Cardiac fibroblast (primary cell): ENCODE measurements around the gene DCAF8L1.
"Not testable (repeated sequence)": the region's sequence is repeated elsewhere in the genome, so short reads cannot be mapped to it uniquely, and the experiment has no call there.

ENCODE experiments used
- DNase-seq, 2 donors: peaks; one replicate each; pipeline versions ENCODE4 v3.0.0 to v3.0.0-alpha.2; 2010; ENCODE audit warnings: low read depth in 2 of 2
- H3K4me3 ChIP-seq, 2 donors: replicated peaks in 1 of 2; 1 replicate in 1 of 2; 2 replicates in 1 of 2; pipeline ENCODE4 v1.5.1; 2011; ENCODE audit warnings: low read depth in 2 of 2, low read length in 2 of 2, mild to moderate bottlenecking in 2 of 2, moderate library complexity in 1 of 2
- CTCF ChIP-seq: IDR thresholded peaks from one replicate; pipeline ENCODE4 v1.5.1; 2011; ENCODE audit warnings: low read depth, mild to moderate bottlenecking, low read length, inconsistent platforms

Gene DCAF8L1

DNA sequence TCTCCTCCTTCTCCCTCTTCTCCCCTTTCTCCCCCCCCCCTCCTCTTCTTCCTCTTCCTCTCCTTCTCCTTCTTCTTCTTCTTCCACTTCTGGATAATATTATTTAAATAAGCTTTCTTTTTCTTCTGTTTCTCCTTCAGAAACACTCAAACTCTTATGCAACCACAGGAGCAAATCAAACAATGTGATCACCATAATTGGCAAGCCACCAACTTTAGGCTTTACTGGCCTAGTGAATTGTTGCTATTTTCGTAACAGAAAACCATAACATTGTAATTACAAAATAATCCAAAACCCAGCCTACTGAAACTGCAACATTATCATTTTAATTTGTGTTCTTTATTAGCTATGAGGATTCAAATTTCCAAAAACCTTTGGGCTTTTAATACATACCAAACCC lies 14.3 kb downstream of the DCAF8L1 start:
- TF ChIP-seq CTCF: no peak
- peak; percentile 81 to 82 for DNase-seq
- H3K4me3 ChIP-seq: no peak overlapping the region

DNA sequence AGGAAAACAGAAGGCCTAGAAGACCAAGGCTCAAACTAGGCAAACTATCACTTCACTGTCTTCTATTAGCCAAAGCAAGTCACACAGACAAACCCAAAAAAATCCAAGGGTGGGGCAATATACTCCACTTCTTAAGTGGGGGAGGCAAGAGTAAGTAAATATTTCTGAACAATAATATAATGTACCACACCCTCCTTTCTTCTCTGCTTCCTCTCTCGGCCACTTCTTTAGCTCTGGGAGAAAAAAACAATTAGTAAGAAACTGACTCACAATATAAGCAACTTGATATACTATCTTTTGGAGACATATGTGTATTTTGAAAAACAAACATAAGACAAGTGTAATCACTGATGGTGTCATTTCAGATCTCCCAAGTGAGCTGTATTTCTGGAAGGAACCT lies 14.8 kb downstream of the DCAF8L1 start:
- no peak for TF ChIP-seq CTCF
- DNase-seq: peak; percentile 20 to 45
- no peak overlapping the region for H3K4me3 ChIP-seq

GRCh38 chrX:27965348-27965747 lies 15.9 kb downstream of the DCAF8L1 start:
- H3K4me3 ChIP-seq, DNase-seq: not testable (repeated sequence)

DNA sequence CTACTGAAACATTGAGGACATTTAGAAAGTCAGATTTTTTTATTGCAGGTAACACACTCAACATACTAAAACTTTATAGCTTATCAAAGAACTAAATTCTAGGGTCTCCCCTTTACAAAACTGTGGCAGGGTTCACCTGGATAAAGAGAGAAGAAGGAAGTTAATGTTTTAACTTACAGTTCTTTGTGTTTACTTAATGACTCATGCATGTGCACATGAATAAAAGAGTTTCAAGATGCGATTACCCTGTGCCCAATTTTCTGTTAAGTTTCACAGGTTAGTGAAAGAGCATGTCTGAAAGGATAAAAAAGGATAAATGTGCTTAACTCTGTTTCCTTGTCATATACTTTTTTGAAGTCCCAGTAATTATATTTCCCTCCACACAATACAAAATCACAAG lies 16.8 kb downstream of the DCAF8L1 start:
- TF ChIP-seq CTCF: no peak
- H3K4me3 ChIP-seq: no peak overlapping the region
- DNase-seq: no peak

DNA sequence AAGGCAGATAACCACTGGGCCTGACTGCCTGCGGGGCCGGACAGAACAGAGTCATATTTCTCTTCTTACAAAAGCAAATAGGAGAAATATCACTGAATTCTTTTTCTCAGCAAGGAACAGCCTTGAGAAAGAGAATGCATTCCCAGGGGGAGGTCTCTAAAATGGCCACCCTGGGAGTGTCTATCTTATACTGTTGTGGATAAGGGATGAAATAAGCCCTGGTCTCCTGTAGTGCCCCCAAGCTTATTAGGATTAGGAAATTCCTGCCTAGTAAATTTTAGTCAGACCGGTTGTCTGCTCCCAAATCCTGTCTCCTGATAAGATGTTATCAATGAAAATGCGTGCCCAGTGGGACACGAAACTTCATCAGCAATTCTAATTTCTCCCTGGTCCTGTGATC lies 20.8 kb downstream of the DCAF8L1 start:
- DNase-seq, H3K4me3 ChIP-seq: not testable (repeated sequence)

DNA sequence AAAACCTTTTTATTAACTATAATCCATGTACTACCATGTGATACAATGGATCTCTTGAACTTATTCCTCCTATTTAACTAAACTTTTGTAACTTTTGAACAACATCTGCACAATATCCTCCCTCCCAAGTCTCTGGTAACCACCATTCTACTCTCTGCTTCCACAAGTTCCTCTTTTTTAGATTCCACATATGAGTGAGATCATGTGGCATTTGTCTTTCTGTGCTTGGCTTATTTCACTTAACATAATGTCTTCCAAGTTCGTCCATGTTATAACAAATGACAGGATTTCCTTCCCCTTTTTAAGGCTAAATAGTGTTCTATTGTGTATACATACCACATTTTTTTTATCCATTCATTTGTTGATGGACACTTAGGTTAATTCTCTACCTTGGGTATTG lies 28.1 kb downstream of the DCAF8L1 start:
- TF ChIP-seq CTCF: no peak
- no peak overlapping the region for H3K4me3 ChIP-seq
- no peak for DNase-seq

GRCh38 chrX:27933361-27933760 lies 47.9 kb downstream of the DCAF8L1 start:
- no peak for TF ChIP-seq CTCF
- no peak overlapping the region for H3K4me3 ChIP-seq
- no peak for DNase-seq
